Stomach smooth muscle (tissue), 2 donors: ENCODE measurements around the gene IKBKE.

Source experiments
- H3K27ac ChIP-seq: one replicate; pipeline ENCODE4 v1.7.0; 2013; ENCODE audit warnings: mild to moderate bottlenecking, low read length, inconsistent platforms
- H3K27me3 ChIP-seq, 2 donors: one replicate each; pipeline ENCODE4 v1.7.0; 2013; ENCODE audit warnings: low read length in 2 of 2; ENCODE audit not compliant: insufficient read depth in 2 of 2, control insufficient read depth in 1 of 2
- H3K36me3 ChIP-seq, 2 donors: one replicate each; pipeline ENCODE4 v1.7.0; 2013; ENCODE audit warnings: low read length in 2 of 2; ENCODE audit not compliant: control insufficient read depth in 2 of 2, insufficient read depth in 2 of 2
- H3K4me1 ChIP-seq: one replicate; pipeline ENCODE4 v1.7.0; 2013; ENCODE audit warnings: low read length; ENCODE audit not compliant: control insufficient read depth, insufficient read depth
- H3K4me3 ChIP-seq, 2 donors: one replicate each; pipeline ENCODE4 v1.7.0; 2013; ENCODE audit warnings: low read length in 2 of 2
- H3K9ac ChIP-seq, 2 donors: one replicate each; pipeline ENCODE4 v1.7.0; 2013; ENCODE audit warnings: low read length in 2 of 2, mild to moderate bottlenecking in 1 of 2
- H3K9me3 ChIP-seq, 2 donors: one replicate each; pipeline ENCODE4 v1.7.0; 2013; ENCODE audit warnings: low read length in 2 of 2; ENCODE audit not compliant: control insufficient read depth in 2 of 2
- donor health status: healthy.
- donor health status: Pancreatic carcinoma.

IKBKE gene

DNA sequence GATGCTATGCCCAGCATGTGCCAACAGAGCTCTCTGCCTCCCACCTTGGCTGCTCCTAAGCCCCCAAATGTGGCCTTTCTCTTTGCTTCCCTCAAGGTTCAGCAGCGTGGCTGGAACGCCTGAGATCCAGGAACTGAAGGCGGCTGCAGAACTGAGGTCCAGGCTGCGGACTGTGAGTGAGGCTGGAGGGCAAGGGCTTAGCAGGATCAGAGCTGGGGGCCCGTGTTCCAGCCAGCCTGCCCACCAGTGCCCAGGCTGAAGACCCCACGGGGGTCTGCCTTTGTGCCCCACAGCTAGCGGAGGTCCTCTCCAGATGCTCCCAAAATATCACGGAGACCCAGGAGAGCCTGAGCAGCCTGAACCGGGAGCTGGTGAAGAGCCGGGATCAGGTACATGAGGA, 14.6 kb downstream of the IKBKE start:
- H3K36me3 ChIP-seq = no peaks in the 10 kb centered on the region
- H3K4me3 ChIP-seq = no peak overlapping the region
- H3K4me1 ChIP-seq = peaks cover 4% of the 10 kb centered on the region
- H3K9ac ChIP-seq = no peak overlapping the region
- H3K9me3 ChIP-seq = no peaks in the 10 kb centered on the region
- H3K27ac ChIP-seq = no peak overlapping the region
- H3K27me3 ChIP-seq = no peaks in the 10 kb centered on the region

DNA sequence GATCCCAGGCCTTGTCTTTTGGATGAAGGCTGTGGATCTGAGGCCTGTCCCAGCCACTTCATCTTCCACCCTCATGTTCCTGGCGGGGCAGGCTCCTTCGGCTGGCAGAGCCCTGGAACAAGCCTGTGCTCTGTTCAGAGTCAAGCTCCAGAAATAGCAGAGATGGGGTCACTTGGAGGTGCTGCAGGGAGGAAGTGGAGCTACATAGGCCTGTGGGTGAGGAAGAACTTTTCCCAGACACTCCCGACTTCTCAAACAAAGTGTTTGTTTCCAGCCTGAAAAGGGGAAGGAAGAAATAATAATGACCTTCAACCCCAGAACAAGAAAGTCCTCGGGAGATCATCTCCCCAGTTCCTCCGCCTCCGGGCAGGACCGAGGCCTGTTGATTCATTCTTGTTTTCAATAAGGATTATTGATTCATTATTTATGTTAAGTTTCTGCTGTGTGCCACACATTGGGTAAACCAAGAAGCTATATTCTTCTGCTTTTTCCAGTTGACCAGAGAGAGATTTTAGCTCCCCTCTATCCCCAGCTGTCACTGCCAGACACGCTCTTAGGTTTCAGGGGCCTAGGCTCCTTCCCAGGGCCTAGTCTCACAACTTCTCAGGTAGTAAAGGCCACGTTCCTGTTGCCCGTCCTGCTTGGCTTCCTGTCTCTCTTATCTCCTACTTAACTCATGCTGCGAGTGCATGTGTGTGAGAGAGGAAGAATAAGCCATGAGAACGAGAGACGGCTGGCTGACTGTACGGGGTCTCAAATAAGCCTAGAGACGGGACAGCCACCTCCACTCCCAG, 16.9 kb downstream of the IKBKE start:
- no peaks in the 10 kb centered on the region for H3K27me3 ChIP-seq
- peaks cover 8% of the 10 kb centered on the region for H3K4me1 ChIP-seq
- H3K27ac ChIP-seq = no peak overlapping the region
- no peak overlapping the region for H3K4me3 ChIP-seq
- H3K9me3 ChIP-seq = no peaks in the 10 kb centered on the region
- no peak overlapping the region for H3K9ac ChIP-seq
- no peaks in the 10 kb centered on the region for H3K36me3 ChIP-seq

DNA sequence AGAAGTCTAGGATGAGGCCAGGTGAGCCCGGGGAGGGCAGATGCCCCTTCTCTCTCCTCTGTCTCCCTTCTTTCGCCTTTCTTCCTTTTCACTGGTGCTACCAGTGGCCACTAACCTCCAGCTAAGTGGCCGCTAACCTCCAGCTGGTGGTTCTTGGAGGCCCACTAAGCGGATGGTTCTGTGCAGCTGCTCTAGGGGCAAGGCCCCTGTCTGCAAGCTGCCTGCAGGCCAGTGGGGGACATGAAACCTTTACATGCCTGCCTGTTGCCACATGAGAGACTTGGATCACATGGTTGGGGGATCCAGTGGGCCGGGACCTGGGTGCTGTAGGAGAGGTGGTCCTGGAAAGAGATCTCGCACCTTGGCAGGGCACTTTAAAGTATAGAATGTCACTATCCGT, 17.7 kb downstream of the IKBKE start:
- Histone ChIP-seq H3K9ac (no peak overlapping the region), H3K9me3 (no peaks in the 10 kb centered on the region), H3K4me3 (no peak overlapping the region), H3K27ac (no peak overlapping the region), H3K4me1 (peaks cover 8% of the 10 kb centered on the region), H3K36me3 (no peaks in the 10 kb centered on the region), H3K27me3 (no peaks in the 10 kb centered on the region)

DNA sequence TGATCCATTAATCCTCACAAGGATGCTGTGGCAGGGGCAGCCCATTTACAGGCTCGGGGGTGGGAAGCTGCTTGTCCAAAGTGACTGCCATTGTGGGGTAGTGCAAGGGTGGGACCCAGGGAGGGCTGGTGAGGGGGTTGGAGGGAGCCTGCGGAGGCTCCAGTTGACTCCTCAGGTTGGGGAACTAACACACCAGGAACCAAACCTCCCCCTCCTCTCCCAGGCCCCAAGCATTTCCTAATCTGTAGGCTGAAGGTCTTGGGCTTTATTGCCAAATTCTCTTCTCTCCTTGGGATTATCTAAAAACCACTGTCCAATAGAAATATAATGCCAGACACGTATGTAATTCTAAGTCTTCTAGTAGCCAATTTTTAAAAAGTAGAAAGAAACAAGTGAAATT, 18.2 kb downstream of the IKBKE start:
- H3K27me3 ChIP-seq = no peaks in the 10 kb centered on the region
- H3K4me1 ChIP-seq = peaks cover 8% of the 10 kb centered on the region
- no peak overlapping the region for H3K4me3 ChIP-seq
- no peaks in the 10 kb centered on the region for H3K9me3 ChIP-seq
- H3K36me3 ChIP-seq = no peaks in the 10 kb centered on the region
- H3K27ac ChIP-seq = no peak overlapping the region
- H3K9ac ChIP-seq = no peak overlapping the region

DNA sequence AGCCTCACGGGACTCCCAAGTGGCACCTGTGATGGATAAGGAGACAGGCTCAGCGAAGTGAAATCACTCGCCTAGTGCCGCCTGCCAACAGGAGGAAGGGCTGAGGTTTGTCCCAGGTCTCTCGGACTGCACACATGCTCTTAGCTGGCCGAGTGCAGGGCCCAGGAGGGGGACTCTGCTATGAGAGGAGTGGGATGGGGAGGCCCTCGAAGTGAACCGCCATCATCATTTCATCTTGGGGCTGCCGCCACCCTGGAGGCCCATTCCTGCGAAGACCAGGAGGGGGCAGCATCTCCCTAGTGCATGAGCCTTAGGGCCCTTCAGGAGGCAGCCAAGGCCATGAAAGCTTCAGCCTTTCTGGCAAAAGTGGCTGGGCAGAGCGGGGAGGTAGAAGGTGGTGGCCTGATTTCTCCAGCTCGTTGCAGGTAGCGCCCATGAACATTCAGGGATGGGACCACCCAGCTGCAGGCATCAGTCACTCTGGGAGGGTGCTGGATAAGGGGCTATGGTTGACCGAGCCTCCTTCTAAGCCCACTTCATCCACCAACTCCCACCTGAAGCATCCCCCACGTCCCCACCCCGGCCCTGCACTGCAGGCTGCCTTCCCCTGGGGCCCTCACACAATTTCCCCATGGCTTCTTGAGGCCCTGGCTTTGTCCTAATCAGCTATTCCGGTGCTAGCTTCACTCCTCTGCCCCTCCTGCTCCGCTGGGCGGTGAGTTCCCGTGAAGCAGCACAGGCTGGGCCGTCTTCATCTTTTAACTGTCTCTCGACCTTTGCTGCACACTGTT, 19.9 kb downstream of the IKBKE start:
- Histone ChIP-seq H3K4me1 (peaks cover 9% of the 10 kb centered on the region), H3K9ac (no peak overlapping the region), H3K36me3 (no peaks in the 10 kb centered on the region), H3K4me3 (no peak overlapping the region), H3K27ac (no peak overlapping the region), H3K27me3 (no peaks in the 10 kb centered on the region), H3K9me3 (no peaks in the 10 kb centered on the region)

DNA sequence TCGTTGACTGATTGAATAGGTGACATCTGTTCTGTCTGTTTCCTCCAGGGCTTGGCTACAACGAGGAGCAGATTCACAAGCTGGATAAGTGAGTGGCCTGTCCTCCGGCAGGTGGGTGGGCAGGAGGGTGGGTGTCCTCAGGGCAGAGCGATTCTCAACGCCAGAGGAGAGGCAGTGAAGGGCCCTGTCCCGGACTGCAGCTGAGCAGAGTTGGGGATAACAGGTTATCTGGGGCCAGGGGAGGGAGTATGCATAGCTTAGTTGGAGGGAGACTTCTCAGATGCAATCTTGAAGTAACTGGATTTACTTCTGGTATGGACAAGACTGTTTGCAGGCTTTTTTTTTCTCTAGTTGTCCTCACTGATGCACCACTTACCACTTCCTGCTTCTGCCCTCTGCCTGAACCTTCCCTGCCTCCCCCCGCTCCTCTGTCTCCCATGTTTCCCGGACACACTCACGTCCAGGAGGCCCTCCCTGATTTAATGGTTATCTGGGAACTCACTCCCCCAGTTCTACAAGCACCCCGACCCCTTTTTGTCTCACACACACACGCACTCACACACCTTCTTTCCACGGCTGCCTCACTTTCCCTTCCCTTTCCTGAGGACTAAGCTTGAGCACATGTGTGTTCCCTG, 20.6 kb downstream of the IKBKE start:
- Histone ChIP-seq H3K27ac (no peak overlapping the region), H3K4me1 (peaks cover 14% of the 10 kb centered on the region), H3K36me3 (no peaks in the 10 kb centered on the region), H3K9ac (no peak overlapping the region), H3K9me3 (no peaks in the 10 kb centered on the region), H3K27me3 (no peaks in the 10 kb centered on the region), H3K4me3 (no peak overlapping the region)

DNA sequence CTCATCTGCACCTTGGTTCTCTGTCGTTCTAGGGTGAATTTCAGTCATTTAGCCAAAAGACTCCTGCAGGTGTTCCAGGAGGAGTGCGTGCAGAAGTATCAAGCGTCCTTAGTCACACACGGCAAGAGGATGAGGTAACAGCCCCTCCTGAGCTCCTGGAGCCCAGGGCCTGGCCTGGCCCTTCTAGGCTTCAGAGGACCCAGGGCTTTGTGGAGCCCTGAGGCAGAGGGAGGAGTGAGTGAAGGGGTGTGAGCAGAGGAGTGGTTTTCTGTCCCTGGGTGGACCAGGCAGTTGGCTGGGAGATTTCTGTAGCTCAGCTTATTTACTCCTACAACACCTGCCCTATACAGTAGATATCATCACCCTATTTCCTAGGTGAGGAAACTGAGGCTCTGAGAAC, 21.3 kb downstream of the IKBKE start:
- H3K27me3 ChIP-seq = no peaks in the 10 kb centered on the region
- no peak overlapping the region for H3K27ac ChIP-seq
- H3K36me3 ChIP-seq = no peaks in the 10 kb centered on the region
- no peaks in the 10 kb centered on the region for H3K9me3 ChIP-seq
- H3K4me1 ChIP-seq = peaks cover 18% of the 10 kb centered on the region
- H3K9ac ChIP-seq = no peak overlapping the region
- H3K4me3 ChIP-seq = no peak overlapping the region

DNA sequence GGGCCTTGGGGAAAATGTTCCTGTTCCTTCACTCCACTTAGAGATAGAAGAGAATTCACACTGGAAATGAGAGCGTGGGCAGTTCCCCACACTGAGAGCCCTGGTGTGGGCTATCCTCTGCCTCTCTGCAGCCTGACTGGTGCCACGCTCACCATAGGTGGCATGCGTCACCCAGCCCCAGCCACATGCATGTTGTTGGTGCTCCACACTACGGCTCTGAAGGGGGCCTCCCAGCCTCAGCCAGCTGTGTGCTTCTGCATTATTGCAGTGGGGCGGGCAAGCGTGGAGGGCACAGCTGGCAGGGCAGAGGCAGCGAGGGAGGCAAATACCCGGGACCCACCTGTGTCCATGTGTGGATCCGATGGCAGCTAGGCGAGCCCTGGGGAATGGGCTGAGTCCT, 22.3 kb downstream of the IKBKE start:
- H3K9ac ChIP-seq = no peak overlapping the region
- H3K4me1 ChIP-seq = peaks cover 18% of the 10 kb centered on the region
- no peaks in the 10 kb centered on the region for H3K36me3 ChIP-seq
- H3K4me3 ChIP-seq = no peak overlapping the region
- no peak overlapping the region for H3K27ac ChIP-seq
- no peaks in the 10 kb centered on the region for H3K9me3 ChIP-seq
- H3K27me3 ChIP-seq = no peaks in the 10 kb centered on the region

DNA sequence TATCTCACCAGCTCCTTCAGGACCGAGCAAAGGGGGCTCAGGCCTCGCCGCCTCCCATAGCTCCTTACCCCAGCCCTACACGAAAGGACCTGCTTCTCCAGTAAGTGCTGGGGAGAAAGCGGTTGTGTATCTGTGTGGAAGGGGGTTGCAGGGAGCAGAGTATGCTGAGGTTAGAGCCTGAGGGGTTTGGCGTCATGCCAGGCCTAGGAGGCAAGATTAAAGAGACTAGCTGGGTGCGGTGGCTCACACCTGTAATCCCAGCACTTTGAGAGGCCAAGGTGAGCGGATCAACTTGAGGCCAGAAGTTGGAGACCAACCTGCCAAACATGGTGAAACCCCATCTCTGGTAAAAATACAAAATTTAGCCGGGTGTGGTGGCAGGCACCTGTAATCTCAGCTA, 23.0 kb downstream of the IKBKE start:
- Histone ChIP-seq H3K9me3 (no peaks in the 10 kb centered on the region), H3K27me3 (no peaks in the 10 kb centered on the region), H3K4me1 (peaks cover 18% of the 10 kb centered on the region), H3K9ac (no peak overlapping the region), H3K36me3 (no peaks in the 10 kb centered on the region), H3K27ac (no peak overlapping the region), H3K4me3 (no peak overlapping the region)

DNA sequence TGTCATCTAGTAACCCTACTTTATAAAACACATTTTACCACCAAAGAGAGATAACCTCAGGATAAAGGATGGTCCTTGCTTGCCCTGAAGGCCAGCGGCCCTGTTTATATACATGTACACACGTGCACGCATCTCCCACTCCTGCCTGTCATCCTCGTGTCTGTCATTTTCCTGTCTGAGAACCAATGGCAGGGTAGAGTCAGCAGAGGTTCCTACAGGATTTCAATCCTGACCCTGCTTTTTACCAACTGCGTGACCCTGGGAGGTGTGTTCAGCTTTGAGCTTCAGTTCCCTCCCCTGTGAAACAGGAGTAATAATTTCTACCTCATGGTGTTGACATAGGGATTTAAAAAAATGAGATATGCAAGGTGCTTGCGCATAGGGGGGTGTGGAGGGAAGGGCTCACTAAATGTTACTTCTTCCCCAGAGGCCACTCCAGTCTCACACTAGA, 24.8 kb downstream of the IKBKE start:
- Histone ChIP-seq H3K9ac (no peak overlapping the region), H3K27ac (no peak overlapping the region), H3K4me1 (peaks cover 13% of the 10 kb centered on the region), H3K9me3 (no peaks in the 10 kb centered on the region), H3K27me3 (no peaks in the 10 kb centered on the region), H3K4me3 (no peak overlapping the region), H3K36me3 (no peaks in the 10 kb centered on the region)
